GM12872 (cell line): ENCODE results near the gene CENPB.

Source experiments
- TF ChIP-seq, protein P1 (sequence below): IDR thresholded peaks from 3 replicates; pipeline ENCODE4 v1.5.1; 2011; ENCODE audit warnings: low read depth, mild to moderate bottlenecking, low read length, moderate library complexity; ENCODE audit not compliant: insufficient read depth

The CENPB gene

GRCh38 chr20:3803854-3804253, 17.3 kb upstream of the CENPB start:
- TF ChIP-seq, protein P1, sequence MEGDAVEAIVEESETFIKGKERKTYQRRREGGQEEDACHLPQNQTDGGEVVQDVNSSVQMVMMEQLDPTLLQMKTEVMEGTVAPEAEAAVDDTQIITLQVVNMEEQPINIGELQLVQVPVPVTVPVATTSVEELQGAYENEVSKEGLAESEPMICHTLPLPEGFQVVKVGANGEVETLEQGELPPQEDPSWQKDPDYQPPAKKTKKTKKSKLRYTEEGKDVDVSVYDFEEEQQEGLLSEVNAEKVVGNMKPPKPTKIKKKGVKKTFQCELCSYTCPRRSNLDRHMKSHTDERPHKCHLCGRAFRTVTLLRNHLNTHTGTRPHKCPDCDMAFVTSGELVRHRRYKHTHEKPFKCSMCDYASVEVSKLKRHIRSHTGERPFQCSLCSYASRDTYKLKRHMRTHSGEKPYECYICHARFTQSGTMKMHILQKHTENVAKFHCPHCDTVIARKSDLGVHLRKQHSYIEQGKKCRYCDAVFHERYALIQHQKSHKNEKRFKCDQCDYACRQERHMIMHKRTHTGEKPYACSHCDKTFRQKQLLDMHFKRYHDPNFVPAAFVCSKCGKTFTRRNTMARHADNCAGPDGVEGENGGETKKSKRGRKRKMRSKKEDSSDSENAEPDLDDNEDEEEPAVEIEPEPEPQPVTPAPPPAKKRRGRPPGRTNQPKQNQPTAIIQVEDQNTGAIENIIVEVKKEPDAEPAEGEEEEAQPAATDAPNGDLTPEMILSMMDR, result no peak

- TF ChIP-seq, protein P1, result no peak
These were observed 16.7 kb upstream of the CENPB start for GRCh38 chr20:3803289-3803688.

GRCh38 chr20:3802524-3803239, 16.1 kb upstream of the CENPB start:
- TF ChIP-seq, protein P1, result no peak

DNA sequence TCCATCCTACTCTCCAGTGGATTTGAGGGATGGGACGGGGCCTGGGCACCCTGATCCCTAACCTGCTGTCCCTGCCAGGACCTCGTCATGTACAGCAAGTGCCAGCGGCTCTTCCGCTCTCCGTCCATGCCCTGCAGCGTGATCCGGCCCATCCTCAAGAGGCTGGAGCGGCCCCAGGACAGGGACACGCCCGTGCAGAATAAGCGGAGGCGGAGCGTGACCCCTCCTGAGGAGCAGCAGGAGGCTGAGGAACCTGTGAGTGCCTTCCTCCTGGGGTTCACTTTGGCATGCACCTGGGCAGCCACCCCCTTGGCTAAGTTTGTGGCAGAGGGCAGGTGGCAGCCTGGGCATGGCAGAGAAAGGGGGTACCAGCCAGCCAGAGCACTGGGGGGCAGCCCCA, 15.3 kb upstream of the CENPB start:
- TF ChIP-seq, protein P1, result no peak

DNA sequence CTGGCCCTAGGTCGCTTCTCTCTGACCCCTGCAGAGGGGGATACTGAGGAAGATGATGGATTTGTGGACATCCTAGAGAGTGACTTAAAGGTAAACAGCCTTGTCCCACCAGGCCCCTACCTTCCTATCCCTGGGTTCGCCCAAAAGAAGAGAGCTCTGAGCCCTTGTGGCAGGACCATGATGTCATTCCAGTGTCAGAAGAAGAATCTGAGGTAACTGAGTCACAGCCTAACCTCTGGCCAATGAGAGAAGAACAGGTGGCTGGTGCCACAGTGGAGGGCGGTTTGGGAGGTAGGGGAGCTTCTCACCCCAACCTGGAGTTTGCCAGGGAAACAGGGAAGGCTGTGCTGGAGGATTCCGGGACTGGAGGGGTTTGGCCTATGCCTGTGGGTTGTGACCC, 14.8 kb upstream of the CENPB start:
- TF ChIP-seq, protein P1, result no peak

DNA sequence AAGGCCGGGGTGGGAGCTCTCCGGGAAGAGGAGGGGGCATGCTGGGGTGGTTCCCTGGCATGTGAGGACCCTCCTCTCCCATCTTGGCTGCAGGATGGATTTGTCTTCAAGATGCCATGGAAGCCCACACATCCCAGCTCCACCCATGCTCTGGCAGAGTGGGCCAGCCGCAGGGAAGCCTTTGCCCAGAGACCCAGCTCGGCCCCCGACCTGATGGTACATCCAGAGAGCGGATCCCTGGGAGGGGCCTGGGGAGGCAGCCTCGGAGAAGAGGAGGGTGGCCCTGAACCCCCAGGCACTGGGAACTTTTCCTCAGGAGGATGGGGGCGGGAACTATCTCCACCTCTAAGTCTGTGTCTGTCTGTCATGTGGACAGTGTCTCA, 14.3 kb upstream of the CENPB start:
- TF ChIP-seq, protein P1, result no peak

- TF ChIP-seq, protein P1, result no peak
These were observed 13.8 kb upstream of the CENPB start for GRCh38 chr20:3800256-3800877.
